Panc1 (cell line): ENCODE measurements around the gene ERFL. TPM values are rescaled to one million over a fixed set of nuclear protein-coding genes. Genes with fewer than 3 reads are reported as not detected.
A peak's percentile ranks its signal among the peaks of the same experiment; 100 is the strongest.

ENCODE experiments used
- ATAC-seq: fragments of 200-7000 bp; cut with Tn5 transposase; 2 replicates; pipeline ENCODE4 v1.9.1; 2020; ENCODE audit warnings: mild to moderate bottlenecking, moderate library complexity
- BruUV-seq: library from RNA; stranded (reverse); fragments of 400-500 nt; replicated peaks from 2 replicates; lab custom pipeline; 2021; lab: Mats Ljungman, UMichigan
- CTCF ChIA-PET: fragments of 300-600 bp; sonication (Branson Sonifier 250); formaldehyde crosslinking; loops from one replicate; lab custom pipeline; 2022; ENCODE audit warnings: antibody characterized with exemption; lab: Charles Lee
- POLR2A ChIA-PET: fragments of 300-600 bp; sonication (Branson Sonifier 250); formaldehyde crosslinking; loops from one replicate; lab custom pipeline; 2022; ENCODE audit warnings: antibody characterized with exemption; lab: Charles Lee
- DNase-seq: peaks from one replicate; pipeline ENCODE4 v3.0.0-alpha.2; 2010; ENCODE audit warnings: low read depth, low spot score
- H3K27ac ChIP-seq: 2 replicates; pipeline ENCODE4 v1.5.1; 2011; ENCODE audit warnings: mild to moderate bottlenecking, low read length, inconsistent platforms
- H3K27me3 ChIP-seq: fragments of 200-500 bp; sonication (Bioruptor generic); 2 replicates; pipeline ENCODE4 v1.6.0; 2014; ENCODE audit warnings: low read length, inconsistent platforms; ENCODE audit not compliant: control insufficient read depth, insufficient read depth
- H3K36me3 ChIP-seq: fragments of 200-500 bp; sonication (Bioruptor generic); 2 replicates; pipeline ENCODE4 v1.5.1; 2014; ENCODE audit warnings: inconsistent platforms, mild to moderate bottlenecking, low read length, moderate library complexity; ENCODE audit not compliant: control insufficient read depth, insufficient read depth
- H3K4me1 ChIP-seq: 2 replicates; pipeline ENCODE4 v1.5.1; 2011; ENCODE audit warnings: inconsistent platforms, mild to moderate bottlenecking, low read length, moderate library complexity; ENCODE audit not compliant: control insufficient read depth, insufficient read depth
- H3K4me3 ChIP-seq, 2 experiments: 2 replicates each; pipeline ENCODE4 v1.5.1; 2011 to 2012; ENCODE audit warnings: low read depth in 2 of 2, low read length in 2 of 2, mild to moderate bottlenecking in 2 of 2, inconsistent platforms in 1 of 2, moderate library complexity in 1 of 2
- H3K9me3 ChIP-seq: fragments of 200-500 bp; sonication (Bioruptor generic); 2 replicates; pipeline ENCODE4 v1.5.1; 2014; ENCODE audit warnings: low read depth, mild to moderate bottlenecking, inconsistent platforms, low read length, moderate library complexity; ENCODE audit not compliant: control insufficient read depth, insufficient read depth
- CTCF ChIP-seq: fragments of 450-650 bp; IDR thresholded peaks from 2 replicates; pipeline ENCODE4 v1.5.1; 2017; ENCODE audit warnings: mild to moderate bottlenecking
- POLR2AphosphoS5 ChIP-seq: IDR thresholded peaks from 2 replicates; pipeline ENCODE4 v1.6.1; 2012; ENCODE audit warnings: mild to moderate bottlenecking, low read depth, low read length, moderate library complexity
- REST ChIP-seq, 2 experiments: IDR thresholded peaks; 2 replicates each; pipeline ENCODE4 v1.6.1; 2011 to 2012; ENCODE audit warnings: low read depth in 2 of 2, control low read depth in 1 of 2, low read length in 1 of 2, mild to moderate bottlenecking in 1 of 2, moderate library complexity in 1 of 2; ENCODE audit not compliant: insufficient read depth in 1 of 2
- SIN3A ChIP-seq: IDR thresholded peaks from 2 replicates; pipeline ENCODE4 v1.6.1; 2012; ENCODE audit warnings: low read depth, mild to moderate bottlenecking, low read length, moderate library complexity, borderline replicate concordance; ENCODE audit not compliant: insufficient read depth
- TCF7L2 ChIP-seq: IDR thresholded peaks from 2 replicates; pipeline ENCODE4 v1.6.1; 2011; ENCODE audit warnings: mild to moderate bottlenecking, low read depth, low read length, inconsistent platforms
- in situ Hi-C: cut with HindIII; loops from 2 replicates; pipeline ENCODE4 v1.10.0; 2016; ENCODE audit warnings: low sequenced_read_pairs, low pct_unique_long_range_greater_than_20kb
- intact Hi-C: fragments of 100-400 bp; cut with micrococcal nuclease; formaldehyde crosslinking; loops from one replicate; pipeline ENCODE4 v1.10.0; 2022; ENCODE audit not compliant: unreplicated experiment
- total RNA-seq: library from RNA; stranded (reverse); gene quantifications from one replicate; pipeline ENCODE4 v1.2.1, GENCODE V29; 2021; ENCODE audit not compliant: unreplicated experiment

The ERFL gene
- total RNA-seq, 1 experiment from 2014 or later, result 0.18 TPM

GRCh38 chr19:41895745-41896580 is 32.3 kb downstream of the ERFL start (continued):
- TF ChIP-seq CTCF, result no peak; the same call in 1 of the 2 replicates

- in situ Hi-C loops (no loop called here), intact Hi-C loops (no loop called here)
- POLR2A ChIA-PET, result no interaction called here
- DNase-seq, result no peak
- ATAC-seq, result 0 out of 2 replicates have a peak, but pooled peaks have one; percentile 19
- no peak overlapping the region for H3K4me3 ChIP-seq
- BruUV-seq, result no TSS peak
- H3K36me3 ChIP-seq, result no peaks in the 10 kb centered on the region
- H3K4me1 ChIP-seq, result no peaks in the 10 kb centered on the region; the same call in 1 of the 2 replicates
- H3K27ac ChIP-seq, result no peak overlapping the region
- H3K9me3 ChIP-seq, result no peaks in the 10 kb centered on the region
- no peak for TF ChIP-seq REST (IDR thresholded peaks at IDR 0.05; ENCODE audit: insufficient read depth in 1 of 2, low read depth in 2 of 2, low read length in 1 of 2)
- no peak for TF ChIP-seq CTCF
- TF ChIP-seq TCF7L2, result no peak
- TF ChIP-seq SIN3A, result no peak
- TF ChIP-seq POLR2AphosphoS5, result no peak
- no peaks in the 10 kb centered on the region for H3K27me3 ChIP-seq
- CTCF ChIA-PET, result no interaction called here
These were observed 33.9 kb downstream of the ERFL start for GRCh38 chr19:41894350-41894749.

GRCh38 chr19:41893899-41894298 is 34.4 kb downstream of the ERFL start:
- ATAC-seq, result 0 out of 2 replicates have a peak, but pooled peaks have one; percentile 12
- no peaks in the 10 kb centered on the region; the same call in 1 of the 2 replicates for H3K4me1 ChIP-seq
- in situ Hi-C loops, result no loop called here
- no peaks in the 10 kb centered on the region for H3K27me3 ChIP-seq
- H3K36me3 ChIP-seq, result no peaks in the 10 kb centered on the region
- TF ChIP-seq CTCF, result peak; percentile 25
- no peak for TF ChIP-seq POLR2AphosphoS5
- no peaks in the 10 kb centered on the region for H3K9me3 ChIP-seq
- intact Hi-C loops, result no loop called here
- no TSS peak for BruUV-seq
- no peak overlapping the region for H3K4me3 ChIP-seq
- no peak for DNase-seq
- ChIA-PET CTCF (no interaction called here), POLR2A (no interaction called here)
- no peak overlapping the region for H3K27ac ChIP-seq
